GM11168 (cell line): ENCODE measurements around the gene SORCS2.

Source experiments
- in situ Hi-C: fragments of 300-500 bp; cut with MboI; formaldehyde crosslinking; loops from one replicate; pipeline ENCODE4 v1.12.0; 2022; ENCODE audit warnings: low sequenced_read_pairs; ENCODE audit not compliant: unreplicated experiment

SORCS2 gene

GRCh38 chr4:7693711-7694110, 501.4 kb downstream of the SORCS2 start:
- in situ Hi-C loops: no loop called here

GRCh38 chr4:7694324-7694723, 502.0 kb downstream of the SORCS2 start:
- in situ Hi-C loops: no loop called here

DNA sequence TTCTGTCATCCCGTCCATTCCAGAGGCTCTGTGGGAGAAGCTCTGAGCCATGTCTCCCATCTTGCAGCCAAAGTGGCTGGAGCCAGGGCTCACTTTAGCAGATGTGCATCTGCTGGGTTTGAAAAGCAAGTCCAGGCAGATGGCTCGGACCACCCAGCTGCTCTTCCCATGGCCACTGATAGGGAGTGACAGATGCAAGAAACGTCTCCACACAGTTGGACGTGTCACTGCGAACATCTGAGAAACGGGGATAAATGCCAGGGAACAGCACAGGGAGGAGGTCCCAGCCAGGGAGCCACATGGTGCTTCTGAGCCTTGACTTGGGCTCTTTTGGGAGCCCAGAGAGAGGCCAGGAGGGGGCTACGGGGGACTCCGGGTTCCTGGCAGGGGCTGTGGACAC, 505.0 kb downstream of the SORCS2 start:
- in situ Hi-C loops: no loop called here

GRCh38 chr4:7697821-7698220, 505.5 kb downstream of the SORCS2 start:
- in situ Hi-C loops: no loop called here

- in situ Hi-C loops: no loop called here
Measured at GRCh38 chr4:7698584-7698983, 506.2 kb downstream of the SORCS2 start.

DNA sequence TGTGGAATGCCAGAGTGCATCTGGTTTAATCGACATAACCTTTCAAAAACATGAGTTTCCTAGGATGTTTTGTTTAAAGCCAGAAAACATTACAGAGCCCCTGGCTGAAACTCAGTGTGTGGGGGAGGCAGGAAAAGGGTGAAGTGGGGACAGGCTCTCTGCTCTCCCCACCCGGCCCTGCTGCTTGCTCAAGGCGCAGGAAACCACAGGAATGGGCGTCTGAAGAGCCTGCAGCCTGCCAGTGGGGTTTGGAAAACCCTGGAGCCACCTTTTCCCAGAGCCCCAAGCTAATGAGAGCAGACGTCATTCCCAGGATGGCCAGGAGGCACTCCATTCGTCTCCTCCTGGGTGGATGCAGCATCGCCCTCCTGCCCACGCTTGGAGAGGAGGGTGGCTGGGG, 506.7 kb downstream of the SORCS2 start:
- in situ Hi-C loops: no loop called here

GRCh38 chr4:7699825-7700224, 507.5 kb downstream of the SORCS2 start:
- in situ Hi-C loops: no loop called here

DNA sequence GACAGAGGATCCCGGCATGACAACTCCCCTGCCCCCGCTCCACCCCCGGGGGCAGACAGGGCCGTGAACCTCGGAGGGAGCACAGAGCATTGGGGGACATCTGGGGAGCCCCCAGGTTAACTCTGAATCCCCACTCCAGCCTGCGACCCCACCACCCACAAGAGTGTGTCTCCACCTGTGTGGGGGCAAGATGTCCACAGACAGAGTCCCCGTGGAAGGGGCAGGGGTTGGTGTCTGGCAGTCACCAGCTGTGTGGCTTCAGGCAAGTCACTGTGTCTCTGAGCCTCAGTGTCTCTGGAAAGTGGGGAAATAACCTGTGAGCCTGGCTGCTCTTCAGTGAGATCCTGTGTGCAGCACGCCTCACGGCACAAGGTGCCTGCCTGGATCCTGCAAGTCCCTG, 508.3 kb downstream of the SORCS2 start:
- in situ Hi-C loops: no loop called here

DNA sequence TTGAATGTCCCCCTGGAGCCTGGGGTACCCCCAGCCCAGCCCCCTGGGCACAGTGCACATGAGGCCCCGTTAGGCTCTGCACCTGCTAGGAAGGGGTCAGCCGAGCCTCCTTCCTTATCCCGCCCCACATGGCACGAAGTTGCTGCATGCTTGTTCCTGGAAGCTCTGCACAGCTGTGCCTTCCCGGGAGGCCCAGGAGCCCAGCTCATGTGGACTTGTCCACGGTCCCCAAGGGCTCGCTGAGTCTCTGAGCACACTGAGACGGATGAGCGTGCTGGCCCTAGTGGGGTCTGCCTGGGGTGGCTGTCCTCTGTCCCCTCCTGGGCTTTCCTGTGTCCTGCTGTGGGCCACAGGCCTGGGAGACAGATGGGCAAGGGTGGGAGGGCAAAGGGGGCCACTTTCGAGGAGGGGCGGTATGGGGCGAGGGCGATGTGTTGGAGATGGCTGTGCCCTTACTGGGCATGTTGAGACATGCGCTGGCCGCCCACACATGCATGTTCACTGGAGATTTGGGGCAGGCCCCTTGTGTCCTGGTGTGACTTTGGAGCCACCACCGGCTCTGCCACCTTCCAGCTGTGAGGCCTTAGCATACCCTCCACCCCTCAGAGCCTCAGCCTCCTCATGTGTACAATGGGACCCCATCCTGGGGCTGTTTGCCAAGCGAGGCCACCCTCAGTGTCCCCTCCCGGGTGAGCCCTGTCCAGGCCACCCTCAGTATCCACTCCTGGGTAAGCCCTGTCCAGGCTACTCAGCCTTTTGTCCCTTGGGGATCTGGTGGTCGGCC, 509.7 kb downstream of the SORCS2 start:
- in situ Hi-C loops: no loop called here

GRCh38 chr4:7703688-7704087, 511.4 kb downstream of the SORCS2 start:
- in situ Hi-C loops: no loop called here

- in situ Hi-C loops: no loop called here
Measured at GRCh38 chr4:7704091-7704490, 511.8 kb downstream of the SORCS2 start.

DNA sequence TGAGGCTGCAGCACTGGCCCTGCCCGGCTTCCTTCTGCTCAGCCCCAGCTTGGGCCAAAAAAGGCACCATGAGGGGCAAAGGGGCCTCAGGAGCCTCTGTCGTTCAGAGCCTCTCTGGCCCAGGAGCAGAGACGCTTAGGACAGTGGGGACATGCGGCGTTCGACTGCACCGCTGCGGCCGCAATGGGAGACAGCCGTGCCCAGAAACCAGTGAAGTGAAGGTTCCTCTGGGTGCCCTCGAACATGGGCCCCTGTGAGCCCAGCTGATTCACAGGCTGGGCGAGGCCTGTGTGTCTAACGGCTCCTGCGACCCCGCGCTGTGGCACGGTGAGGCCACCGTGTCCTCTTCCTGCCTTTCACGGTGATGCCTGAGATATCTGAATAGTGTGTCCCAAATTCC, 512.3 kb downstream of the SORCS2 start:
- in situ Hi-C loops: no loop called here

DNA sequence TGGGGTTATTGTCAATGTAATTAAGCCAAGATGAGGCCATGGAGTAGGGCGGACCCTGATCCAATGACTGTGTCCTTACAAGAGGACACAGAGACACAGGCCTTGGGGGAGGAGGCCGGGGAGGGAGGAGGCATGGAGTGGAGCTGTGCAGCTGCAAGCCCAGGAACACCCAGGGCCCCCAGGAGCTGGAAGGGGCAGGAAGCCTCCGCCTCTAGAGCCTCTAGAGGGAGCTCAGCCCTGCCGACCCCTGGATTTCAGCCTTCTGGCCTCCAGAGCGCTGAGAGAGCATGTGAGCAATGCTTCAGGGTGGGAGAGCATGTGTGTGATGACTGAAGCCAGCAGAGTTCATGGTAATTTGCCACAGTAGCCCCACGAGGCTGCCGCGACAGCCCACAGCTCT, 512.7 kb downstream of the SORCS2 start:
- in situ Hi-C loops: no loop called here

GRCh38 chr4:7705593-7705992, 513.3 kb downstream of the SORCS2 start:
- in situ Hi-C loops: no loop called here

DNA sequence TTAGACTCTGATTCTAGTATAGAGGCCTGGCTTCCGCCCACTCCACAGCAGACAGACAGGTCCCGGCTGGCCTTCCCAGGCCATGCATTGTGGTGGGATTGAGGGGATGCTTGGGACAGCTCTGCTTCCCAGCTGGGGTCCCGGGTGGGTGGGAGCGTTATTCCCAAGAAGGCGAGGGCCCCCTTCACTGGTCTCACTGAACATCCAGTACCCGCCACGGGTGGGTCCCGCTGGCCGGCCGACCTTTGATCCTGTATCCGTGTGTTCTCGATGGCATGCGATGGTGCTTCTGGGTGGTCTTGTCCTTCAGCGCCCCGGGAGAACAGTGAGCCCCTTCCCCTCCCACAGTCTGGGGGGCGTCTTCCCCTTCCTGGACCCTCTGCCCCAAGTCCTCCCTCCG, 515.9 kb downstream of the SORCS2 start:
- in situ Hi-C loops: no loop called here

- in situ Hi-C loops: no loop called here
Measured at GRCh38 chr4:7708981-7709380, 516.6 kb downstream of the SORCS2 start.

DNA sequence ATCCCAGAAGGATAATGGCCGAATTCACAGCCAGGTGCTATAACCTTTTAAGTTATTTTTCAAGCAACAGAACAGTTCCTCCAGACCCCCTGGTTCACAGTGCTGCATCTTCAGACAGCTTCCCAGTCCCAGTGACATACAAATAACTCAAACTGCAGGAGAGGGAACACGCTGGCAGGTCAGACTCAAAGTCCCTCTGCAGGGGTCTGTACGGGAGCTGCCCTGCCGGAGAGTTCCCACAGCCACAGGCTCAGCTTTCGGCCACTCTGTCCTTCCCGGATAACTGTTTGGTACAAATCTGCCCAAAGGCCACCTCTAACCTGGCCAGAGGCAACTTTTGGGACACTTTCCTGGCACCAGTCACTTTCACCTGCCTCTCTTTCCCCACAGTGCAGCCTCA, 517.1 kb downstream of the SORCS2 start:
- in situ Hi-C loops: no loop called here

DNA sequence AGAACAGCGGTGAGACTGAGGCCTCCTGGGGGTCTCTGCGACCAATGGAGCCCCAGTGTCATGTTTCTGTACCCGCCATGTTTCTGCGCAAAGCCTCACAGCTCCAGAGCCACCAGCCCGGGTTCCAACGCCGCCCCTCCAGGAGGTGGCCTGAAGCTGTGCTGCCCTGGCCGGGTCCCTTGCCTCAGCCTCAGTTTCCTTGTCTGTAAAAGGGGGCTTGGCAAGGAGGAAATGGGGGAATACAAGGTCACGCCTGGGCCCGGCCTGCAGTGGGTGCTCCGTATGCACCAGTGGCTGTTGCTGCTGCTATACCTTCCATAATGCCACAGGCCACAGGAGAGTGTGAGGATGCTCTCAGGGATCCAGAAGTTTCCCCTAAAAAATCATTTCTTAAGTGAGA, 517.8 kb downstream of the SORCS2 start:
- in situ Hi-C loops: no loop called here

GRCh38 chr4:7710576-7711306, 518.4 kb downstream of the SORCS2 start:
- in situ Hi-C loops: no loop called here

- in situ Hi-C loops: no loop called here
Measured at GRCh38 chr4:7711307-7711963, 519.1 kb downstream of the SORCS2 start.

DNA sequence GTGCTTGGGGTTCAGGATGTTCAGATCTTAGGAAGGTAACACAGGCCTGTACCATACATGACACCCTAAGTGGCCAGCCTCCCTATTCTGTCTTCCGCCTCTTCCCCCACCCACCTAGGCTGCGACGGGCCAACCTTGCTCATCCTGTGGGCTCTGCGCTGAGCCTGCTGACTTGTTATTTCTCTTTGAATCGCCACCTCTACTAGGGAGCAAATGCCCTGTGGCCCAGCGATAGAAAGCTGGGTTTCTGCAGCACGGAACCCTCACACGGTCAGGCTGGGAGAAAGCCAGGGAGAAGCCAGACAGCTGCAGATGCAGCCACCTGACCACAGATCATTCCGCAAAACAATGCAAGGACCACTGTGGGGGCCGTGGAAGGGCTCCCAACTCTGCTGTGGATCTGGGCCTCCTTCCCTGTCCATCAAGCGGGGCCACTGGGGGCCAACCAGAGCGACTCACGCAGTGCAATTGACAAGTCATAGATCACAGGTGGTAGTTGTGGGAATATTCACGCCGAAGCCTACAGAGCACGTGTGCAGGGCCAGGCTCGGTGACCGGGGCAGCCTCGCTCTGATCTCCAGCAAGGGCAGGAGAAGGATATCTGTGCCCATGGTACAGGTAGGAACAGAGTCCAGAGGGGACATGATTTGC, 519.8 kb downstream of the SORCS2 start:
- in situ Hi-C loops: no loop called here
